SK-N-SH treated with all-trans-retinoic acid at 6 μM for 48 hours (cell line): ENCODE measurements around the gene OGDHL.
"Not testable (repeated sequence)": the region's sequence is repeated elsewhere in the genome, so short reads cannot be mapped to it uniquely, and the experiment has no call there.

Experiments
- ATAC-seq: fragments of 200-7000 bp; cut with Tn5 transposase; 3 replicates; pipeline ENCODE4 v1.9.1; 2020; ENCODE audit warnings: mild to moderate bottlenecking, moderate library complexity
- ARNTL ChIP-seq: fragments of 450-650 bp; formaldehyde crosslinking; IDR thresholded peaks from 2 replicates; pipeline ENCODE4 v1.5.0; 2020; ENCODE audit warnings: low read depth, mild to moderate bottlenecking, moderate library complexity, borderline replicate concordance
- BACH2 ChIP-seq: fragments of 250-450 bp; sonication (Bioruptor Pico); IDR thresholded peaks from 2 replicates; pipeline ENCODE4 v1.9.0; 2021; ENCODE audit warnings: mild to moderate bottlenecking, borderline replicate concordance
- CSDC2 ChIP-seq: fragments of 250-450 bp; sonication (Bioruptor Pico); IDR thresholded peaks from 2 replicates; pipeline ENCODE4 v1.5.0; 2020; ENCODE audit warnings: mild to moderate bottlenecking, moderate library complexity
- ESRRG ChIP-seq: fragments of 250-450 bp; sonication (Bioruptor Pico); IDR thresholded peaks from 2 replicates; pipeline ENCODE4 v1.6.1; 2021; ENCODE audit warnings: mild to moderate bottlenecking
- GLIS3 ChIP-seq: fragments of 250-450 bp; sonication (Bioruptor Pico); IDR thresholded peaks from 2 replicates; pipeline ENCODE4 v1.5.0; 2020; ENCODE audit warnings: mild to moderate bottlenecking, moderate library complexity
- ISL1 ChIP-seq: fragments of 250-450 bp; sonication (Bioruptor Pico); IDR thresholded peaks from 2 replicates; pipeline ENCODE4 v2.1.2; 2022; ENCODE audit warnings: mild to moderate bottlenecking, moderate library complexity
- OSR1 ChIP-seq: fragments of 250-450 bp; sonication (Bioruptor Pico); IDR thresholded peaks from 2 replicates; pipeline ENCODE4 v1.8.0; 2022; ENCODE audit warnings: moderate library complexity, mild to moderate bottlenecking, inconsistent platforms
- RARB ChIP-seq: fragments of 250-450 bp; sonication (Bioruptor Pico); IDR thresholded peaks from 2 replicates; pipeline ENCODE4 v1.8.0; 2021; ENCODE audit warnings: mild to moderate bottlenecking, moderate library complexity
- SNAI2 ChIP-seq: fragments of 250-450 bp; sonication (Bioruptor Pico); IDR thresholded peaks from 2 replicates; pipeline ENCODE4 v1.5.0; 2020; ENCODE audit warnings: mild to moderate bottlenecking, moderate library complexity
- TCF4 ChIP-seq: fragments of 250-450 bp; sonication (Bioruptor Pico); IDR thresholded peaks from 2 replicates; pipeline ENCODE4 v1.8.0; 2021; ENCODE audit warnings: mild to moderate bottlenecking, moderate library complexity, borderline replicate concordance
- TOX ChIP-seq: fragments of 250-450 bp; sonication (Bioruptor Pico); IDR thresholded peaks from 2 replicates; pipeline ENCODE4 v1.8.0; 2021; ENCODE audit warnings: mild to moderate bottlenecking, moderate library complexity, borderline replicate concordance
- ZC3H10 ChIP-seq: fragments of 250-450 bp; sonication (Bioruptor Pico); IDR thresholded peaks from 2 replicates; pipeline ENCODE4 v1.5.1; 2021; ENCODE audit warnings: mild to moderate bottlenecking, moderate library complexity
- ZFP3 ChIP-seq: fragments of 250-450 bp; sonication (Bioruptor Pico); IDR thresholded peaks from 2 replicates; pipeline ENCODE4 v1.5.0; 2020; ENCODE audit warnings: mild to moderate bottlenecking, moderate library complexity
- ZNF70 ChIP-seq: fragments of 450-650 bp; formaldehyde crosslinking; IDR thresholded peaks from 2 replicates; pipeline ENCODE4 v1.5.0; 2020; ENCODE audit warnings: mild to moderate bottlenecking, moderate library complexity
- TF ChIP-seq, protein P1 (sequence below): fragments of 250-450 bp; sonication (Bioruptor Pico); IDR thresholded peaks from 2 replicates; pipeline ENCODE4 v1.5.0; 2020; ENCODE audit warnings: mild to moderate bottlenecking, moderate library complexity
- TF ChIP-seq, protein P2 (sequence below): fragments of 250-450 bp; sonication (Bioruptor Pico); IDR thresholded peaks from 2 replicates; pipeline ENCODE4 v1.5.1; 2021; ENCODE audit warnings: mild to moderate bottlenecking, moderate library complexity
- TF ChIP-seq, protein P3 (sequence below): fragments of 250-450 bp; sonication (Bioruptor Pico); IDR thresholded peaks from 2 replicates; pipeline ENCODE4 v1.8.0; 2021; ENCODE audit warnings: low read depth, mild to moderate bottlenecking, moderate library complexity, borderline replicate concordance
- TF ChIP-seq, protein P4 (sequence below): fragments of 250-450 bp; sonication (Bioruptor Pico); IDR thresholded peaks from 2 replicates; pipeline ENCODE4 v1.5.1; 2020; ENCODE audit warnings: low read depth, mild to moderate bottlenecking, moderate library complexity

The OGDHL gene

DNA sequence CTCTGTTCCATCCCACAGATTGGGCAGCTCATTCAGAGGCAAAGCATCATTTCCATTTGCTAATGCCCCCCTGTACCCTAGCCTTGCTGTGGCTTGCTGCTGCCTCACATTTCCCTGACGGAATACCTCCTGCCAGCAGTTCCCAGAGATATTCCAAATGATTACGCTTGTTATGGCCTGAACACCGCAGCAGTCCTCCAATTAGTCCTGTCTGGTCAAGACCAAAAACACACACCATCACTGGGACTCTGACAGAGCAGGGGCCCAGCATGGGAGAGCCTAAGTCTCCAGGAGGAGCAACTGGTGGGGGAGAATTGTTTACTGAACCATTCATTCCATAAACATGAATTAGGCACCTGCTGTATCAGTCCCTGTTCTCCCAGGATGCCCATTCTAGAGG, 6.1 kb downstream of the OGDHL start:
- ATAC-seq = no peak
- TF ChIP-seq TOX (CRISPR knock-in tag) (no peak), ZC3H10 (CRISPR knock-in tag) (no peak), CSDC2 (CRISPR knock-in tag) (no peak)
- TF ChIP-seq, protein P1, sequence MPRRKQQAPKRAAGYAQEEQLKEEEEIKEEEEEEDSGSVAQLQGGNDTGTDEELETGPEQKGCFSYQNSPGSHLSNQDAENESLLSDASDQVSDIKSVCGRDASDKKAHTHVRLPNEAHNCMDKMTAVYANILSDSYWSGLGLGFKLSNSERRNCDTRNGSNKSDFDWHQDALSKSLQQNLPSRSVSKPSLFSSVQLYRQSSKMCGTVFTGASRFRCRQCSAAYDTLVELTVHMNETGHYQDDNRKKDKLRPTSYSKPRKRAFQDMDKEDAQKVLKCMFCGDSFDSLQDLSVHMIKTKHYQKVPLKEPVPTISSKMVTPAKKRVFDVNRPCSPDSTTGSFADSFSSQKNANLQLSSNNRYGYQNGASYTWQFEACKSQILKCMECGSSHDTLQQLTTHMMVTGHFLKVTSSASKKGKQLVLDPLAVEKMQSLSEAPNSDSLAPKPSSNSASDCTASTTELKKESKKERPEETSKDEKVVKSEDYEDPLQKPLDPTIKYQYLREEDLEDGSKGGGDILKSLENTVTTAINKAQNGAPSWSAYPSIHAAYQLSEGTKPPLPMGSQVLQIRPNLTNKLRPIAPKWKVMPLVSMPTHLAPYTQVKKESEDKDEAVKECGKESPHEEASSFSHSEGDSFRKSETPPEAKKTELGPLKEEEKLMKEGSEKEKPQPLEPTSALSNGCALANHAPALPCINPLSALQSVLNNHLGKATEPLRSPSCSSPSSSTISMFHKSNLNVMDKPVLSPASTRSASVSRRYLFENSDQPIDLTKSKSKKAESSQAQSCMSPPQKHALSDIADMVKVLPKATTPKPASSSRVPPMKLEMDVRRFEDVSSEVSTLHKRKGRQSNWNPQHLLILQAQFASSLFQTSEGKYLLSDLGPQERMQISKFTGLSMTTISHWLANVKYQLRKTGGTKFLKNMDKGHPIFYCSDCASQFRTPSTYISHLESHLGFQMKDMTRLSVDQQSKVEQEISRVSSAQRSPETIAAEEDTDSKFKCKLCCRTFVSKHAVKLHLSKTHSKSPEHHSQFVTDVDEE = no peak

DNA sequence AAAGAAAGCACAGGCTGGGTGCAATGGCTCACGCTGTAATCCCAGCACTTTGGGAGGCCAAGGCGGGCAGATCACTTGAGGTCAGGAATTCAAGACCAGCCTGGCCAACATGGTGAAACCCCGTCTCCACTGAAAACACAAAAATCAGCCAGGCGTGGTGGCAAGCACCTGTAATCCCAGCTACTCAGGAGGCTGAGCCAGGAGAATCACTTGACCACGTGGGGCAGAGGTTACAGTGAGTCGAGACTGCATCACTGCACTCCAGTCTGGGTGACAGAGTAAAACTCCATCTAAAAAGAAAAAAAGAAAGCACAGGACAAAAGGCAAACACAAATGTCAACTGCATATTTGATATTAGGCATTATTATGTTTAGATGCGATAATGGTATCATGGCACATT, 7.2 kb downstream of the OGDHL start:
- ATAC-seq = not testable (repeated sequence)

DNA sequence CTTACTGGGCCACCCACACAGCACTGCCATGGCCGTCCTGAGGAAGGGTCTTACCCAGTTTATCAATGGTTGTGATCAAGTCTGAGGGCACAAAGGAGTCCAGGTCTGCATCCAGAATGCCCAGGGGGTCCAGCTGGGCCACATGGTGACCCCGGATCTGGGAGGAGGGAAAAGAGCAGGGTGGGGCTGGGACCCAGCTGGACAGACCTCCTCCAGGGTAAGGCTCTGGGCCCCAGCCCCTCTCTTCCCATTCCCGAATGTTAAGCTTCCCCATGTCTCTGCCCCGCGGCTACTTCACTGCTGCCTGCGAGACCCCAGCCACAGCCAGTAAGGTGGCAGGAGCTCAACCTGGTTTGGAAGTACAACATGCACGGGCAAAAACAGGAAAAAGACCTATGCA, 9.5 kb downstream of the OGDHL start:
- TF ChIP-seq ARNTL (CRISPR knock-in tag) = no peak
- TF ChIP-seq, protein P2, sequence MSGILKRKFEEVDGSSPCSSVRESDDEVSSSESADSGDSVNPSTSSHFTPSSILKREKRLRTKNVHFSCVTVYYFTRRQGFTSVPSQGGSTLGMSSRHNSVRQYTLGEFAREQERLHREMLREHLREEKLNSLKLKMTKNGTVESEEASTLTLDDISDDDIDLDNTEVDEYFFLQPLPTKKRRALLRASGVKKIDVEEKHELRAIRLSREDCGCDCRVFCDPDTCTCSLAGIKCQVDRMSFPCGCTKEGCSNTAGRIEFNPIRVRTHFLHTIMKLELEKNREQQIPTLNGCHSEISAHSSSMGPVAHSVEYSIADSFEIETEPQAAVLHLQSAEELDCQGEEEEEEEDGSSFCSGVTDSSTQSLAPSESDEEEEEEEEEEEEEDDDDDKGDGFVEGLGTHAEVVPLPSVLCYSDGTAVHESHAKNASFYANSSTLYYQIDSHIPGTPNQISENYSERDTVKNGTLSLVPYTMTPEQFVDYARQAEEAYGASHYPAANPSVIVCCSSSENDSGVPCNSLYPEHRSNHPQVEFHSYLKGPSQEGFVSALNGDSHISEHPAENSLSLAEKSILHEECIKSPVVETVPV = no peak
- TF ChIP-seq TCF4 (CRISPR knock-in tag) = no peak
- TF ChIP-seq OSR1 (CRISPR knock-in tag) = no peak
- TF ChIP-seq, protein P3, sequence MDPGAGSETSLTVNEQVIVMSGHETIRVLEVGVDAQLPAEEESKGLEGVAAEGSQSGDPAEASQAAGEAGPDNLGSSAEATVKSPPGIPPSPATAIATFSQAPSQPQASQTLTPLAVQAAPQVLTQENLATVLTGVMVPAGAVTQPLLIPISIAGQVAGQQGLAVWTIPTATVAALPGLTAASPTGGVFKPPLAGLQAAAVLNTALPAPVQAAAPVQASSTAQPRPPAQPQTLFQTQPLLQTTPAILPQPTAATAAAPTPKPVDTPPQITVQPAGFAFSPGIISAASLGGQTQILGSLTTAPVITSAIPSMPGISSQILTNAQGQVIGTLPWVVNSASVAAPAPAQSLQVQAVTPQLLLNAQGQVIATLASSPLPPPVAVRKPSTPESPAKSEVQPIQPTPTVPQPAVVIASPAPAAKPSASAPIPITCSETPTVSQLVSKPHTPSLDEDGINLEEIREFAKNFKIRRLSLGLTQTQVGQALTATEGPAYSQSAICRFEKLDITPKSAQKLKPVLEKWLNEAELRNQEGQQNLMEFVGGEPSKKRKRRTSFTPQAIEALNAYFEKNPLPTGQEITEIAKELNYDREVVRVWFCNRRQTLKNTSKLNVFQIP (CRISPR knock-in tag) = no peak
- no peak for TF ChIP-seq RARB
- no peak for TF ChIP-seq ISL1 (CRISPR knock-in tag)
- no peak for TF ChIP-seq ZNF70
- TF ChIP-seq BACH2 (CRISPR knock-in tag) = no peak
- TF ChIP-seq, protein P4, sequence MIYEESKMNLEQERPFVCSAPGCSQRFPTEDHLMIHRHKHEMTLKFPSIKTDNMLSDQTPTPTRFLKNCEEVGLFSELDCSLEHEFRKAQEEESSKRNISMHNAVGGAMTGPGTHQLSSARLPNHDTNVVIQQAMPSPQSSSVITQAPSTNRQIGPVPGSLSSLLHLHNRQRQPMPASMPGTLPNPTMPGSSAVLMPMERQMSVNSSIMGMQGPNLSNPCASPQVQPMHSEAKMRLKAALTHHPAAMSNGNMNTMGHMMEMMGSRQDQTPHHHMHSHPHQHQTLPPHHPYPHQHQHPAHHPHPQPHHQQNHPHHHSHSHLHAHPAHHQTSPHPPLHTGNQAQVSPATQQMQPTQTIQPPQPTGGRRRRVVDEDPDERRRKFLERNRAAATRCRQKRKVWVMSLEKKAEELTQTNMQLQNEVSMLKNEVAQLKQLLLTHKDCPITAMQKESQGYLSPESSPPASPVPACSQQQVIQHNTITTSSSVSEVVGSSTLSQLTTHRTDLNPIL (CRISPR knock-in tag) = no peak
- TF ChIP-seq SNAI2 = no peak
- no peak for TF ChIP-seq TOX (CRISPR knock-in tag)
- no peak for TF ChIP-seq ESRRG (CRISPR knock-in tag)
- TF ChIP-seq GLIS3 (CRISPR knock-in tag) = no peak
- TF ChIP-seq, all 23 proteins: peak for 0
- ATAC-seq = no peak

DNA sequence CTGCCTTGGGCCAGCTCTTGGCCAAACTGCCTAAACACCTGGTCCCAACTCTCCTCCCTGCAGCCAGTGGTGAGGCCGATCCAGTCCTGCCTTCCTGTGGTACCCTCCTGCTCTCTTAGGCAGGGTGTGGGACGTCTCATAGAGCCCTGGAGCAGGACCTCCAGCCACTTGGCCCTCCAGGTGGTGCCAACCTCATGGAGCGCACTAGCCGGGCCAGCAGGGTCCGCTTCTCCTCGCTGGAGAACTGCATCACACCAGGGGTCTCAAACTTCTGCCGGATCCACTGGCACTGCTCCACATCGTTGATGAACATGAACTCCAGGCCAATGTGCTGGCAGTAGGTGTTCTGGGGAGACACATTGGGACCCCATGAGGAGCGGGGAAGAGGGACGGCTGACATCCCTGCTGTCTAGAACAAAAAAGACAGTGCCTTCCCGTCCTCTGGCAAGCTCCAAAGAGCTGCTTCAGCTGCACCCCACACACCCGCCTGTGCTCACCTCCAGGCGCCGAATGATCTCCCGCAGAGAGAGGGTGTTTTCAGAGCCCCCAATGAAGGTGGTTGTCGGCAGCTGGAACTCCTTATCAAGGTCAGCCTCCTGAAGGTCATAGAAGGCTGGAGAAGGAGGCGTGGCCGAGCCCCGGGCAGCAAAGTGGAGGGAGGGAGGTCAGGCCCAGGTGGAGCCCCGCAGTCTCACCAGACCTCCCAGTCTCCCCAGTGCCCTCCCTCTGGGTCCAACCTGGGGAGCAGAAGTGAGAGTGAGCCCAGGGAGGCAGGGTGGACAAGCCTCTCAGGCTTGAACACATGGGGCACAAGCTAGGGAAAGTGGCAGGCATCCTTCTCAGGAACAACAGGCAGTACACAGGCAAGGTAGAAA, 10.2 kb downstream of the OGDHL start:
- ATAC-seq = no peak

More for the DNA sequence above, 10.2 kb downstream of the OGDHL start:
- TF ChIP-seq CSDC2 (CRISPR knock-in tag) = no peak
- TF ChIP-seq, protein P3 (CRISPR knock-in tag) = no peak
- TF ChIP-seq, protein P4 (CRISPR knock-in tag) = no peak
- TF ChIP-seq ISL1 (CRISPR knock-in tag) = no peak
- no peak for TF ChIP-seq ZFP3 (CRISPR knock-in tag)
